KMS-11 (cell line): ENCODE measurements around the gene HDLBP.
"Not testable (repeated sequence)": the region's sequence is repeated elsewhere in the genome, so short reads cannot be mapped to it uniquely, and the experiment has no call there.

ENCODE experiments used
- H2AFZ ChIP-seq: fragments of 200-600 bp; sonication (generic); 2 replicates; pipeline ENCODE4 v1.6.1; 2016; ENCODE audit warnings: antibody characterized with exemption, mixed run types, low read depth
- H3K27ac ChIP-seq: fragments of 200-600 bp; sonication (generic); 2 replicates; pipeline ENCODE4 v1.6.1; 2016; ENCODE audit warnings: mild to moderate bottlenecking, mixed run types
- H3K27me3 ChIP-seq: fragments of 200-600 bp; sonication (generic); 2 replicates; pipeline ENCODE4 v1.6.1; 2017; ENCODE audit warnings: mild to moderate bottlenecking, low read depth, mixed run types, moderate library complexity; ENCODE audit not compliant: insufficient read depth
- H3K36me3 ChIP-seq: fragments of 200-600 bp; sonication (generic); 2 replicates; pipeline ENCODE4 v1.6.1; 2017; ENCODE audit warnings: mild to moderate bottlenecking, mixed run types; ENCODE audit not compliant: insufficient read depth
- H3K4me1 ChIP-seq: fragments of 200-600 bp; sonication (generic); 2 replicates; pipeline ENCODE4 v1.6.1; 2016; ENCODE audit warnings: mild to moderate bottlenecking, low read depth, mixed run types; ENCODE audit not compliant: poor library complexity, severe bottlenecking
- H3K4me2 ChIP-seq: fragments of 200-600 bp; sonication (generic); 2 replicates; pipeline ENCODE4 v1.7.0; 2016; ENCODE audit warnings: mild to moderate bottlenecking, mixed run types
- H3K4me3 ChIP-seq: fragments of 200-600 bp; sonication (generic); IDR thresholded peaks from 2 replicates; pipeline ENCODE4 v1.6.1; 2017; ENCODE audit warnings: low read depth, low read length, mixed read lengths; ENCODE audit not compliant: insufficient read depth
- H3K79me2 ChIP-seq: fragments of 200-600 bp; sonication (generic); 2 replicates; pipeline ENCODE4 v1.6.1; 2016; ENCODE audit warnings: low read depth, mixed run types; ENCODE audit not compliant: insufficient read depth
- H3K9ac ChIP-seq: fragments of 200-600 bp; sonication (generic); 2 replicates; pipeline ENCODE4 v1.6.1; 2016; ENCODE audit warnings: mild to moderate bottlenecking, mixed run types
- H4K20me1 ChIP-seq: fragments of 200-600 bp; sonication (generic); 2 replicates; pipeline ENCODE4 v1.6.1; 2016; ENCODE audit warnings: mild to moderate bottlenecking, mixed run types; ENCODE audit not compliant: insufficient read depth
- CTCF ChIP-seq: fragments of 200-600 bp; sonication (generic); conservative IDR thresholded peaks from 2 replicates; pipeline ENCODE4 v1.6.1; 2017; ENCODE audit warnings: low read depth, mild to moderate bottlenecking, antibody characterized with exemption, low read length, moderate library complexity, mixed read lengths

Gene HDLBP

DNA sequence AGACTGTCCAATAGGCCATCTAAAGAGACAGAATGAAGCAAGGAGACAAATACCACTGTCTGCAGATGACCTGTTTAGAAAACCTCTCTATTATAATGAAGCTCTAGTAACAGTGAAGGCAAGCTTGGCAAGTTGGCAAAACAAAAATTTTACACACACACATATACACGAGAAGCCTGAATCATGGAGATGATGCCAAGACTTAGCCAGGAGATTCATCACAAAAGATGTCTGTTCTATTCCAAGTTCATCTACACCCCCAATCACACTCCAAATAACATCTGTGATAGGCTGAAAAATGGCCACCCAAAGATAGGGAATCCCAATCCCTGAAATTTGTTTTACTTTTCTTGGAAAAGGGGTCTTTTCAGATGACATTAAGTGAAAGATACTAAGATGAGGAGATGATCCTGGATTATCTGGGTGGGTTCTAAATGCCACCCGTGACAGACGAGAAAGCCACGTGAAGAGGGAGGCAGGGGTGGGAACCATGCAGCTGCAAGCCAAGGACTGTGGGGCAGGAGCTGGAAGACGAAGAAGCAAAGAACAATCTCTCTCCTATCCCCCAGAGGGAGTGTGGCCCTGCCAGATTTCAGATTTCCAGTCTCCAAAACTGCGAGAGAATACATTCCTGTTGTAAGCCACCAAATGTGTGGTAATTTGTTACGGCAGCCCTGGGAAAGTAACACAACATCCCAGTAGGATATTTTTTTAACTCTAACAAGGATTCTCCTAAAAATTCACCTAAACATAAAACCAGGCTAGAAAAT lies 20.0 kb downstream of the HDLBP start:
- Histone ChIP-seq H3K79me2 (peaks cover 96% of the 10 kb centered on the region), H2AFZ (no peak overlapping the region), H3K27ac (no peak overlapping the region), H3K4me1 (peaks cover 28% of the 10 kb centered on the region), H3K36me3 (no peaks in the 10 kb centered on the region), H4K20me1 (no peaks in the 10 kb centered on the region; the same call in 1 of the 2 replicates), H3K4me3 (no peak overlapping the region), H3K9ac (no peak overlapping the region), H3K27me3 (no peaks in the 10 kb centered on the region), H3K4me2 (no peak overlapping the region)
- no peak for TF ChIP-seq CTCF

GRCh38 chr2:241293378-241293797 lies 22.1 kb downstream of the HDLBP start:
- H3K27me3 ChIP-seq, H3K9ac ChIP-seq, H3K4me3 ChIP-seq, H4K20me1 ChIP-seq, H3K4me2 ChIP-seq, H2AFZ ChIP-seq, H3K36me3 ChIP-seq, H3K27ac ChIP-seq: not testable (repeated sequence)
- H3K4me1 ChIP-seq, result peaks cover 18% of the 10 kb centered on the region
- H3K79me2 ChIP-seq, result peaks cover 94% of the 10 kb centered on the region

GRCh38 chr2:241291977-241292376 lies 23.5 kb downstream of the HDLBP start:
- H3K4me2 ChIP-seq, result no peak overlapping the region
- H3K27ac ChIP-seq, result no peak overlapping the region
- H3K4me3 ChIP-seq, result no peak overlapping the region
- peaks cover 17% of the 10 kb centered on the region for H3K4me1 ChIP-seq
- peaks cover 93% of the 10 kb centered on the region for H3K79me2 ChIP-seq
- H2AFZ ChIP-seq, result no peak overlapping the region
- H3K36me3 ChIP-seq, result no peaks in the 10 kb centered on the region
- no peaks in the 10 kb centered on the region for H3K27me3 ChIP-seq
- no peak for TF ChIP-seq CTCF
- no peaks in the 10 kb centered on the region for H4K20me1 ChIP-seq
- H3K9ac ChIP-seq, result no peak overlapping the region

GRCh38 chr2:241291153-241291552 lies 24.3 kb downstream of the HDLBP start:
- H4K20me1 ChIP-seq, result no peaks in the 10 kb centered on the region
- no peaks in the 10 kb centered on the region for H3K27me3 ChIP-seq
- peaks cover 17% of the 10 kb centered on the region for H3K4me1 ChIP-seq
- TF ChIP-seq CTCF, result no peak
- no peak overlapping the region for H3K9ac ChIP-seq
- no peak overlapping the region for H3K4me3 ChIP-seq
- H3K27ac ChIP-seq, result no peak overlapping the region
- H3K79me2 ChIP-seq, result peaks cover 92% of the 10 kb centered on the region
- no peaks in the 10 kb centered on the region for H3K36me3 ChIP-seq
- no peak overlapping the region for H3K4me2 ChIP-seq
- no peak overlapping the region for H2AFZ ChIP-seq

- no peak overlapping the region for H3K9ac ChIP-seq
- no peaks in the 10 kb centered on the region for H3K27me3 ChIP-seq
- no peaks in the 10 kb centered on the region for H4K20me1 ChIP-seq
- H3K79me2 ChIP-seq, result peaks cover 89% of the 10 kb centered on the region
- H3K36me3 ChIP-seq, result no peaks in the 10 kb centered on the region
- TF ChIP-seq CTCF, result no peak
- H3K27ac ChIP-seq, result no peak overlapping the region
- H3K4me3 ChIP-seq, result no peak overlapping the region
- no peak overlapping the region for H2AFZ ChIP-seq
- H3K4me1 ChIP-seq, result peaks cover 17% of the 10 kb centered on the region
- no peak overlapping the region for H3K4me2 ChIP-seq
Observed at GRCh38 chr2:241289597-241289996, 25.9 kb downstream of the HDLBP start.
